Activated T-cell treated with anti-CD3 and anti-CD28 coated beads for 1 hour (primary cell): ENCODE data around the gene GTF2B.
"Not testable (repeated sequence)": the region's sequence is repeated elsewhere in the genome, so short reads cannot be mapped to it uniquely, and the experiment has no call there.

ENCODE experiments used
- DNase-seq: peaks from one replicate; pipeline ENCODE4 v3.0.0-alpha.2; 2020; ENCODE audit warnings: low read depth

GTF2B gene, protein sequence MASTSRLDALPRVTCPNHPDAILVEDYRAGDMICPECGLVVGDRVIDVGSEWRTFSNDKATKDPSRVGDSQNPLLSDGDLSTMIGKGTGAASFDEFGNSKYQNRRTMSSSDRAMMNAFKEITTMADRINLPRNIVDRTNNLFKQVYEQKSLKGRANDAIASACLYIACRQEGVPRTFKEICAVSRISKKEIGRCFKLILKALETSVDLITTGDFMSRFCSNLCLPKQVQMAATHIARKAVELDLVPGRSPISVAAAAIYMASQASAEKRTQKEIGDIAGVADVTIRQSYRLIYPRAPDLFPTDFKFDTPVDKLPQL

DNA sequence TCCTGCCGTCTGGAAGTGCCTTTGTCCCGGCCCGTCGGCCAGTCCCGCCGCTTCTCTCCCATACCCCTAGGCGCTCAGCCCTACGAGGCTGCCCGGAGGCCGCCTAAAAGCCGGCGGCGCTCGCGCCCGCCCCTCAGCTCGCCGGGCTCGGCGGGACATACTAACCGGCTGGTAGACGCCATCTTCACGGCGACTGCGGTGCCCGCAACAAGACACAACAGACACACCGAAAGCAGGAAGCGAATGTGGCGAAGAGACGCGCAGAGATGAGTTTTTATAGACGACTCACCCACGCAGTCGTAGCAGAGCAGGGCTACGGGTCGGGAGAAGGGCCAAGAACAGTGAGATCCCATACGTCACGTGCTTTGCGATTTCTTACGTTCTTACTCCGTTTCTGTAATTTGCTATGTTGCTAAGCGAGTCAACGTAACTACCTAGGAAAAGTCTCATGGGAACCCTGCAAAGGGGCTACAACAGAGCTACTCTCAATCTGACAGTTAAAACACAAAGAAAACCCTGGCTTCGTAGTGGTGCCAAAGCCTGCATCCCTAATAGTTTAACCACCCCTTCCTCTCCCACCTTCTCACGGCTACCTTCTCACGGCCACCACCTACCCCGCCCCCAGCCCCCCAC is at the start of gene GTF2B:
TSS of gene GTF2B (minus strand) at position 250 of the 633 bp plus-strand sequence. CDS start at position 182, 68 bp downstream.
- peak; percentile 84 for DNase-seq

DNA sequence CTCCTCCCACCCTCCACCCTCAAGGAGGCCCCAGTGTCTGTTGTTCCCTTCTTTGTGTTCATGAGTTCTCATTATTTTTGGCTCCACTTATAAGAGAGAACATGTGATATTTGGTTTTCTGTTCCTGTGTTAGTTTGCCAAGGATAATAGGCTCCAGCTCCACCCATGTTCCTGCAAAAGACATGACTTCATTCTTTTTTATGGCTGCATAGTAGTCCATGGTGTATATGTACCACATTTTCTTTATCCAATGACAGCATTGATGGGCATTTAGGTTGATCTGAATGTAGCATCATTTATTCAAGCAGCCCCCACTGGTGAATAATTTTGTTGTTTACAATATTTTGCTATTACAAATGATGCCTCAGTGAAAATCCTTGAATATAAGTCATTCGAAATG is 47.2 kb upstream of the GTF2B start:
- not testable (repeated sequence) for DNase-seq

DNA sequence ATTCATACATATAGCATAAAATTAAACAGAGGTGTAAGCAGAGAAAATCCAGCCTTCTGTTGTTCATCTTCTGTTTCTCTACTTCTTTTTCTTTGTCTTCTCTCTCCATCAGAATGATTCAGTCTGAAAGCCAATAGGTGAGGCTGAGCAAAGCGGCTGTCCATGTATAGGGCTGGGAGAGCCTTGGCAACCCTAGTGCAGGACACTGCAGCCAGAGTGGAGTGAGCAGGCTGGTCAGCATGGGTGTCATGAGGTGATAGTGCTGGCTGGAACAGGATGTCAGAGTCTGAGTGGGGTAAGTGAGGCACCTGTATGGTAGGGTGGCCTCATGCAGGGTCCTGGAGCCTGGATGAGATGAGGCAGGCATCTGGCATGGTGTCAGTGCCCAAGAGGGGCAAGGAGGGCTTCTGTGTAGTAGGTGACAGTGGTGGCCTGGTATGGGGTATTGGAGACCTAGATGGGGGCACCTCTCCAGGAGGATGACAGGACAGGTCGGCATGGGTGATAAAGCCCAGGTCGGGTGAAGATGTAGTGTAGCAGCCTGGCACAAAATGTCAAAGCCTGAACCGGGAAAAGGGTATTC is 45.5 kb upstream of the GTF2B start:
- DNase-seq = no peak

DNA sequence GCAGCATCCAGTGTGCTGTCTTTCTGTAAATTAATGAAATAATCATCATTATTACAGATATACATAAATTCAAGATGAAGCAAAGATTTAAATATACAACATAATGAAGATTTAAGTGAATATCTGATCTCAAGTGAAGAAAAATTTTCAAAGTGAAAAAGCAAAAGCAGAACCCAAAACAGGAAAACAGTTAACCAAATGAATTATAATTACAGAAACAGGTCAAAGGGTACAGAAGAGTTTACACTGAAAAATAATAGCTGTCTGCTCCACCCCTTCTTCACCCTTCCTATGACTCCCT is 44.8 kb upstream of the GTF2B start:
- DNase-seq = no peak

DNA sequence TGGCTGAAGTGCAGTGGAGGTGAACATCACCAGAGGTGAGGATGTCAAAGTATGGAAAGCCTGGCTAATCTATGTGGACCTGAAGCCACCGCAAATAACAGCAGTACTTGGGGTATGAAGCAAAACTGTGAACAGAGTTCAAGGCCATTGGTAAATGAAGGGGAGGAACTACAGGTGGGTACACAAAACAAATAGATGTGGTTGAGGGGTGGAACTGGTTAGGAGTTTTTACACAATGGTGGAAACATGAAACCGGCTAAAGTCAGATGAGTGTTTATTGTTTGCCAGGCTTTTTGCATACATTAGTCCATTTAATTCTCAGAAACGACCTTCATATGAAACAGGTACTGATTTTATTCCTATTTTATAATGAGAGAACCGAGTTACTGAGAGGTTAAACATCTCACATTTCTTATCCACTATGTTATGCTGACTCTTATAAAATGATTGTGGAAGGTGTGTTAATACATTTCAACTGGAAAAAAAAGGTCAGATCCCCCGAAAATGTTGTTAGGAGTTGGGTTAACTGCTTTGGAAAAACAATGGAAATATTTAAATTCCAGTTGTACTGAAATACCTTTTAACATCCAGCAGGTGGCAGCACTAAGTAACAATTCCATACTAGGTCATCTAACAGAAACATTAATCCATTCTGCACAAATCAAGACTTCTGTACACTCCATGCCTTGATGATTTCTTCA is 44.3 kb upstream of the GTF2B start:
- DNase-seq = no peak

DNA sequence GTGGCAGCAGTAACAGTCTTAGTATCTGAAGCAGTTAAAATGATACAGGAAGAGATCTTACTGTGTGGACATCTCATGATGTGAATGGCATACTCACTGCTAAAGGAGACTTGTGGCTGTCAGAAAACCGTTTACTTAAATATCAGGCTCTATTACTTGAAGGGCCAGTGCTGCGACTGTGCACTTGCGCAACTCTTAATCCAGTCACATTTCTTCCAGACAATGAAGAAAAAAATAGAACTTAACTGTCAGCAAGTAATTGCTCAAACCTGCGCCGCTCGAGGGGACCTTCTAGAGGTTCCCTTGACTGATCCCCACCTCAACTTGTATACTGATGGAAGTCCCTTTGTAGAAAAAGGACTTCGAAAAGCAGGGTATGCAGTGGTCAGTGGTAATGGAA is 38.8 kb upstream of the GTF2B start:
- not testable (repeated sequence) for DNase-seq

DNA sequence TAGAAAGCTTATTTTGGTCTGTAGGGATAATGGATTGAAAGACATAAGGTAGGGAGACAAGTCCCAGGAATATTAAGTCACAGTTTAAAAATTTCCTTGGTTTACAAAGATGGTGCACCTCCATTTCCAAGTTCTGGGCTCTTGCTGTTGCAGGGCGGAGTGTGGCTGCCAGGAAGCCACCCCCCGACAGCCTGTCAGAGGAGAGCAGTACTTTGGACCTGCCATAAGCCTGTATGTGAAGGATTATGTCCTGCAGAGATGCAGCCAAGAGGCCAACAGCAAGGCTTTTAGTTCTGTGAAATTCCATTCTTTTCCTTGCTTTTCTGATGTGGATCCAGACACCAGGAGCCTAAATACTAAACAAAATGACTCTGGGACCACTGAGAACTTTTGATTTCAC is 31.9 kb upstream of the GTF2B start:
- no peak for DNase-seq

DNA sequence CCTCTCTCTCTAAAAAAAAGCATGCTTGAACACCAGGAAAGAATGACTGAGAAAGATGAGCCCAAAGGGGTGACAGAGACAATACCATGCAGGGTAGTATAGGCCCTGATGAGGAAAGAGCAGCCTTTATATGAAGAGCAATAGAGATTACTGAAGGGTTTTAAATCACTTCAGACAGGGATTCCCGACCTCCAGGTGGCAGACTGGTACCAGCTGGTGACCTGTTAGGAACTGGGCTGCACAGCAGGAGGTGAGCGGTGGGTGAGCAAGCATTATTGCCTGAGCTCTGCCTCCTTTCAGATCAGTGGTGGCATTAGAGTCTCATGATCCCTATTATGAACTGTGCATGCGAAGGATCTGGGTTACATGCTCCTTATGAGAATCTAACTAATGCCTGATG is 30.8 kb upstream of the GTF2B start:
- no peak for DNase-seq

DNA sequence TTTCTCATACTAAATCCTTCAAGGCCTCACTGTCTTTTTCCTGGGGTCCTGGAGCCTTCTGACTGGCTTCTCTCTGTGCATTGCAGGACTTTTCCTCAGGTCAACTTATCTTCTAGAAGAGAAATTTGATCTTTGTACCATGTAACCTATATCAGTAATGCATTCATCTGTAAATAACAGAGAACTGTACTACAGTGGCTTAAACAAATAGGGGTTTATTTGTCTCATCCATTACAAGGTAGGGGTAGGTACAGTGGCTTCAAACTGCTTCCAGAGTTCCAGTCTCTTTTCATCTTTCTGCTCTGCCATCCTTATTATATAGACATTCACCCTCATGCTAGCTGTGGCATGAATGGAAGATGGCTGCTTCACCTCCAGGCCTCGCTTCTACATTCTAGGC is 29.5 kb upstream of the GTF2B start:
- no peak for DNase-seq

DNA sequence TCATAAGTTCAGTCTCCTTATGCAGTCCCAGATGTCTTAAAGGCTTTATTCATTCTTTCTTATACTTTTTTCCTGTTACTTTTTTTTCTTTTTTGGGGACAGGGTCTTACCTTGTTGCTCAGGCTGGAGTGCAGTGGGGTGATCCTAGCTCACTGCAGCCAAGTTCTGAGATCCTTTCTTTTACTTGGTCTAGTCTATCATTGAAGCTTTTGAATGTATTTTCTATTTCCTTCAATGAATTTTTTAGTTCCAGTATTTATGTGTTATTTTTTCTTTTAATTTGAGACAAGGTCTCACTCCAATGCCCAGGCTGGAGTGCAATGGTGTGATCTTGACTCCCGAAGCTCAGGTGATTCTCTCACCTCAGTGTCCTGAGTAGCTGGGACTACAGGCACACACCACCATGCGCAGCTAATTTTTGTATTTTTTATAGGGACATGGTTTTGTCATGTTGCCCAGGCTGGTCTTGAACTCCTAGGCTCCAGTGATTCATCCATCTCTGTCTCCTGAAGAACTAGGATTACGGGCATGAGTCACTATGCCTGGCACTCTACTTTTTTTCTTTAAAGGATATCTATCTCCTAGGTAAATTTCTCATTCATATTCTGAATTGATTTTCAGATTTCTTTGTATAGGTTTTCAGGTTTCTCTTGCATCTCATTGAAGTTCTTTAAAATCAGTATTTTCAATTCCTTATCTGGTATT is 26.1 kb upstream of the GTF2B start:
- DNase-seq = no peak

DNA sequence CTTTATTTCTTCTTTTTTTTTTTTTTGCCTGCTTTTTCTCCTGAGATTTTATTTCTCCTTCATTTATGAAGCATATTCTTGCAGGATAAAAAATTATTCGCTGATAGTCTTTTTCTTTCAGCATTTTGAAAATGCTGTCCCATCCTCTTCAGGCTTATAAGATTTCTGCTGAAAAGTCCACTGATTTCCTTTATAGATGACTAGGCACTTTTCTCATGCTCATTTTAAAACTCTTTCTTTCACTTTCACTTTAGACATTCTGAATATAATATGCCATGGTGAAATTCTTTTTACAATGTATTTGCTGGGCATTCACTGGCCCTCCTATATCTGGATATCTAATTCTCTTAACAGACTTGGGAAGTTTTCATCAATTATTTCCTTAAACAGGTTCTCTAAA is 25.5 kb upstream of the GTF2B start:
- no peak for DNase-seq

DNA sequence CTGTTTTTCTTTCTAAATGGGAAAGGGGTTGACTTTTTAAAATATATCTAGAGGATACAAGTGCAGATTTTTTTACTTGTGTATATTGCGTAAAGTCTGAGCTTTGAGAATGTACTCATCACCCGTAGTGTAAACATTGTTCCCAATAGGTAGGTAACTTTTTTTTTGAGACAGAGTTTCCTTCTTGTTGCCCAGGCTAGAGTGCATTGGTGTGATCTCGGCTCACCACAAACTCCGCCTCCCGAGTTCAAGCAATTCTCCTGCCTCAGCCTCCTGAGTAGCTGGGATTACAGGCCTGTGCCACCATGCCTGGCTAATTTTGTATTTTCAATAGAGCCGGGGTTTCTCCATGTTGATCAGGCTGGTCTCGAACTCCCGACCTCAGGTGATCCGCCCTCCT is 20.4 kb upstream of the GTF2B start:
- DNase-seq = not testable (repeated sequence)

DNA sequence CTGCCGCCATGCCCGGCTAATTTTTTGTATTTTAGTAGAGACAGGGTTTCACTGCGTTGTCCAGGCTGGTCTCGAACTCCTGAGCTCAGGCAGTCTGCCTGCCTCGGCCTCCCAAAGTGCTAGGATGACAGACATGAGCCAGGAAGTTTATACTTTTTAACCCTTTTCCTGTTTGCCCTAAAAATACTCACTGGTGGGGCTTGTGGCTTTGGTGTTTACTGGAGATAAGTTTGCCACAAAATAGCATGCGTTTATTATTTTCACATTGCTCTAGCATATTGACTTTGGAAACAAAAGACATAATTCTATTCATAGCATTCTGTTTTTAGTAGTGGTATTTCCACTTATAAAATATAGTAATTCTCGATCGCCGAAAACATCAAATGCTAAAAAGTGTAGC is 19.8 kb upstream of the GTF2B start:
- DNase-seq = no peak

DNA sequence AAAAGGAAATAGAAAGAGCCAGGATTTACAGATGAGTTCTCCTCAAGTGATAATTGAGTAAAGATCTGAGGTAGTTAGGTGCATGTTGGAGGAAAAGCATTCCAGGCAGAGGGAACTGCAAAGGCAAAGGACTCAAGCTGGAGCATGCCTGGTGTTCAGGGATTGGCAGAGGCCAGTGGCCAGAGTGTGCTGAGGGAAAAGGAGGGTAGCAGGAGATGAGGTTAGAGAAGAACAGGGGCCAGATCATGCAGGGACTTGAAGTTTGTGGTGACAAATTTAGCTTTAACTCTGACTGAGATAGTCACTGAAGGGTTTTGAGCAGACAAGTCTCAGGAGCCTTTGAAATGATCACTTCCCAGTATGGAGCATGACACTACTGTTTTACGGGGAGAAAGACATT is 19.0 kb upstream of the GTF2B start:
- no peak for DNase-seq

DNA sequence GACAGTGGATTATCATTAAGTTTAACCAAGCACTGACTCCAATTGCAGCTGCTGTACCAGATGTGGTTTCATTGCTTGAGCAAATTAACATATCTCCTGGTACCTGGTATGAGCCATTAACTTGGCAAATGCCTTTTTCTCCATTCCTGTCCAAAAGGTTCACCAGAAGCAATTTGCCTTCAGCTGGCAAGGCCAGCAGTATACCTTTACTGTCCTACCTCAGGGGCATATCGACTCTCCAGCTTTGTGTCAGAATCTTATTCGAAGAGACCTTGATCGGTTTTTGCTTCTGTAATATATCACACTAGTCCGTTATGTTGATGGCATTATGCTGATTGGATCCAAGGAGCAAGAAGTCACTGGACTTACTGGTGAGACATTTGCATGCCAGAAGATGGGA is 9.5 kb upstream of the GTF2B start:
- no peak for DNase-seq

DNA sequence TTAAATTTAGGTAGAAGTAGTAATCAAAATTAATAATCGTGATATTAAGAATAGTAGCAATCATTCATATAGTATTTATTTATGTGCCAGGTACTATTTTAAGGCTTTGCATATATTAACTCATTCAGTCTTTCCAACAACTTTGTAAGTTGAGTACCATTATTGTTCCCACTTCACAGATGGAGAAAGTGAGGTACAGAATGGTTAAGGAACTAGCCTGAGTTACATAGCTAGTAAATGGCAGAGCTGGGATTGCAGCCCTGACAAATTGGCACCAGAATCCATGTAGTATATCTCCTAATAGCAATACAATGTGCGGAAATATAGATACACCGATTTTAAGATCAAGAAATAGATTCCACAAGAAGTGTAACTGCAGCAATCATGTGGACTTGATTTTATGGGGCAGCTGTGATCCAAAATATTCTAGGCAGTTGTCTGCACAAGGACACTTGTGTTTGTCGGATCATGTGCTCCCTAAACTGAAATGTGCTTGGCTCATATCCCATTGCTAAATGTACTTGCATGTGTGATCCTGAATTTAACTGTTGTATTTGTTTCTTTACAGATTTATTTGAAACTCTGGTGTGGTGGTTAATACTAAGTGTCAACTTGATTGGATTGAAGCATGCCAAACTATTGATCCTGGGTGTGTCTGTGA is 5.8 kb upstream of the GTF2B start:
- DNase-seq = no peak

DNA sequence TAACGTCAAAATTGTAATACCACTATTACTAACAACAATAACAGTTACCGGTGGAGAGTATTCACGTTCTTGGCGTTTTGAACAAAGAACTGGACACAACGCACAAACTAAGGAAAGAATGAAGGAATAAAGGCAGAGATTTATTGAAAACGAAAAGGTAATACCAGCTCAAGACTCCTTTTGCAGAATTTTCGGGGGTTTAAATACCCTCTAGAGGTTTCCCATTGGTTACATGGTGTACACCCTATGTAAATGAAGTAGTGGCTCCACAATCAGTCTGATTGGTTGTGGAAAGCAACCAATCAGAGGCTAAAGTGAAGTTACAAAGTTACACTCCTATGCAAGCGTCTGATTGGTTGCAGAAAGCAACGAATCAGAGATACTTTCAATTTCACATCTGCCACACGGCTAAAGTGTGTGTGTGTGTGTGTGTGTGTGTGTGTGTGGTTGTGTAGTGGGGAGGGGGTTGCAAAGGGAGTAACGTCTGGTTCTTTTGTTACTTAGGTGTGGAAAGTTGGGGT is 1.1 kb upstream of the GTF2B start:
- DNase-seq = no peak

DNA sequence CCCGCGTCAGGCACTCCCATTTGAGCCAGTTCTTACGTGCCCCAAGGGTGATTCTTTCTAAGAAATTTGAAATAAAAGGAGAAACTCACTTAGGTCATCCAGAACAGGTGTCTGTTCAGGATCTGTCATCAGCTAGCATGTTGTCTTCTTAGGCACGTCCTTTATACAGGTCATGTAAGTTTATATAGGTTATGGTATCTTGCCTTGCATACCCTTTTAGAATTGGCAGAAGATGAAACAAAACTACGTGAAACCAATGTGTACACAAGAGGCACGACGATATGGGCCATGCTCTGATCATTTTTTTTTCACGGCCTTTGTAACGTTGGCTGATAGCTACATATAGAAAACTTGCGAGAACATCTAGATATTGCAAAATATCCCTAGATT is 579 bp upstream of the GTF2B start:
- no peak for DNase-seq

DNA sequence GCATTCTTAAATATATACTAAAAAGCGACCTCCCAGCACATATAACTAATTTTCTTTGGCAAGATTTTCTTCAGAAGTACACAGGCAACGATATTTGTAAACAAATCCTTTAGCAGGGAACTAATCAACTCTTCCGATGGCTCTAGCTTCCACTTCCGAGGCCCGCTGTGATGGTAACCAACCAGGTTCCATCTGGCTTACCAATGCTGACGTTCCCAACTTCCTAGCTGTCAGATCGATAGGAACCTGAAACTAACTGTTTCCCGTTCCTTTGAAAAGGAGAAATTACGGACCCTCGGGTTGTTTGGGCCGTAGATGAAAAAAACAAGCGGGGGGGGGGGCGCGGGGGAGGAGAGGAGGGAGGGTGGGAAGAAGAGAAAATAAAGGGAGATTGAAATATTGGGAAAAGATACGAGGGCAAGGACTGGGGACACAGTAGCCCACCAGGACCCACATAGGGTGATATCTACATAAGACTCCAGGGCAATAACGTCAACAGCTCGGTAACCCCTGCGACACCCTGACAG is 513 bp downstream of the GTF2B start:
- no peak for DNase-seq

DNA sequence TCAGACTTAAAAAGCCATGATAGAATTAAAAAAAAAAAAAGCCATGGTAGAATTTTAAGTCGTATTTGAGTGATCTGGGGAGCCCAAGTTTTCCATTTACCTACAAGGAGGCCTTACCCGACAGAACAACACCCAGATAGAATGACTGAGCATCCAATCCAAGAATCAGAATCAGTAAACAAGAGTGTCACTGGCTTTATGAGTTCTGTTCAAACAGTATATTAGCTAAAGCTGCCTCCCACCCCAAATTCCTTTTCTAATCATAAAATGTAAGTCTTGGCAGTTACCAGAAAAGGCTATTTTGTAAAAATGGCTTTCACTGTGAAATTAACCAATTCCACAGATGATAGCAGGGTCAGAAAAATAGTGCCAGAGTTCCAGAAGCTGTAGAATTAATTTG is 1.2 kb downstream of the GTF2B start:
- DNase-seq = no peak

DNA sequence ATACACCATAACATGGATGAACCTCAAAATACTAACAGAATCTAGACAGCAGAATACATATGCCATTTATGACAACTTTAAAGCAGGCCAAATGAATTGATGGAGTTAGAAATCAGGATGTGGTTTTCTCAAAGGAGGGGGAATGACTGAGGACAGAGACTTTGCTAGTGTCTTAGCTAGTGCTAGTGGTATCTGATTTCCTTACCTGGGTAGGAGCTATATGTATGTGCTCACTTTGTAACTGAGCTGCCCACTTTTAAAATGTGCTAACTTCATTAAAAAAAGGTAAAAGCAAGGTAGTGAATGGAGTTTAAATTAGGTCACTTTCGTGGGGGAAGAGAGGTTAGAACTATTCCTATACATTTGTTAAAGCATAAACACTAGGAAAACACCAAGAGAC is 2.6 kb downstream of the GTF2B start:
- no peak for DNase-seq

DNA sequence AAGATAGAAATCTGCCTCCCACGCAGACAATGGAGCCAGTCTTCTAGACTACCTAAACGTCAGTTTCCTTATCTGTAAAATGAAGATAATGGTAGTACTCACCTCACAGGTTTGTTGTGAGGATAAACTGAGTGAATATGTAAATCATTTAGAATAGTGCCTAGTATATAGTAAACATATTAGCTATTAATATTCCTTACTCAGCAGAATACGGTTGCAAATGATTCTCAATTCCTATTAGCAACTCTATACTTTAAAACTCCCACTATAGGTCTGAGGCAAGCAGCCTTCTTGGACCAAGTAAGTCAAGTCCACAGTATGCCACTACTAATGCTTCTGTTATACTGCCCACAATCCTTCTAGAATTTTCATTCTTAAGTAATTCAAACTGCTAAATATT is 5.4 kb downstream of the GTF2B start:
- no peak for DNase-seq
